Effector memory CD4-positive, alpha-beta T cell (primary cell): ENCODE data around the gene MFSD8.
"Not testable (repeated sequence)": the region's sequence is repeated elsewhere in the genome, so short reads cannot be mapped to it uniquely, and the experiment has no call there.

Source experiments
- DNase-seq, 3 donors: peaks; one replicate each; pipeline ENCODE4 v3.0.0-alpha.2; 2020
- H3K27ac ChIP-seq: 2 replicates; pipeline ENCODE4 v1.7.0; 2013; ENCODE audit warnings: mild to moderate bottlenecking, low read length, moderate library complexity; ENCODE audit not compliant: insufficient read depth, poor library complexity, severe bottlenecking
- H3K27me3 ChIP-seq: replicated peaks from 2 replicates; pipeline ENCODE4 v1.7.0; 2013; ENCODE audit warnings: mild to moderate bottlenecking, low read length; ENCODE audit not compliant: insufficient read depth, control insufficient read depth, poor library complexity, severe bottlenecking
- H3K36me3 ChIP-seq: 2 replicates; pipeline ENCODE4 v1.7.0; 2013; ENCODE audit warnings: mild to moderate bottlenecking, low read length, moderate library complexity; ENCODE audit not compliant: control insufficient read depth, insufficient read depth
- H3K4me1 ChIP-seq: 2 replicates; pipeline ENCODE4 v1.7.0; 2013; ENCODE audit warnings: low read length, mild to moderate bottlenecking; ENCODE audit not compliant: control insufficient read depth, insufficient read depth, poor library complexity, severe bottlenecking
- H3K4me3 ChIP-seq: 2 replicates; pipeline ENCODE4 v1.7.0; 2013; ENCODE audit warnings: low read length, low read depth, mild to moderate bottlenecking; ENCODE audit not compliant: insufficient read depth, poor library complexity, severe bottlenecking
- H3K9me3 ChIP-seq: 2 replicates; pipeline ENCODE4 v1.7.0; 2013; ENCODE audit warnings: mild to moderate bottlenecking, low read length, moderate library complexity; ENCODE audit not compliant: control insufficient read depth
- total RNA-seq, 3 donors: gene quantifications; one replicate each; lab custom pipeline; 2026; lab: John Stamatoyannopoulos, UW

MFSD8 gene, protein sequence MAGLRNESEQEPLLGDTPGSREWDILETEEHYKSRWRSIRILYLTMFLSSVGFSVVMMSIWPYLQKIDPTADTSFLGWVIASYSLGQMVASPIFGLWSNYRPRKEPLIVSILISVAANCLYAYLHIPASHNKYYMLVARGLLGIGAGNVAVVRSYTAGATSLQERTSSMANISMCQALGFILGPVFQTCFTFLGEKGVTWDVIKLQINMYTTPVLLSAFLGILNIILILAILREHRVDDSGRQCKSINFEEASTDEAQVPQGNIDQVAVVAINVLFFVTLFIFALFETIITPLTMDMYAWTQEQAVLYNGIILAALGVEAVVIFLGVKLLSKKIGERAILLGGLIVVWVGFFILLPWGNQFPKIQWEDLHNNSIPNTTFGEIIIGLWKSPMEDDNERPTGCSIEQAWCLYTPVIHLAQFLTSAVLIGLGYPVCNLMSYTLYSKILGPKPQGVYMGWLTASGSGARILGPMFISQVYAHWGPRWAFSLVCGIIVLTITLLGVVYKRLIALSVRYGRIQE
- total RNA-seq: 19.2 to 30.0 (median 22.8) reads per million in 3 donors

DNA sequence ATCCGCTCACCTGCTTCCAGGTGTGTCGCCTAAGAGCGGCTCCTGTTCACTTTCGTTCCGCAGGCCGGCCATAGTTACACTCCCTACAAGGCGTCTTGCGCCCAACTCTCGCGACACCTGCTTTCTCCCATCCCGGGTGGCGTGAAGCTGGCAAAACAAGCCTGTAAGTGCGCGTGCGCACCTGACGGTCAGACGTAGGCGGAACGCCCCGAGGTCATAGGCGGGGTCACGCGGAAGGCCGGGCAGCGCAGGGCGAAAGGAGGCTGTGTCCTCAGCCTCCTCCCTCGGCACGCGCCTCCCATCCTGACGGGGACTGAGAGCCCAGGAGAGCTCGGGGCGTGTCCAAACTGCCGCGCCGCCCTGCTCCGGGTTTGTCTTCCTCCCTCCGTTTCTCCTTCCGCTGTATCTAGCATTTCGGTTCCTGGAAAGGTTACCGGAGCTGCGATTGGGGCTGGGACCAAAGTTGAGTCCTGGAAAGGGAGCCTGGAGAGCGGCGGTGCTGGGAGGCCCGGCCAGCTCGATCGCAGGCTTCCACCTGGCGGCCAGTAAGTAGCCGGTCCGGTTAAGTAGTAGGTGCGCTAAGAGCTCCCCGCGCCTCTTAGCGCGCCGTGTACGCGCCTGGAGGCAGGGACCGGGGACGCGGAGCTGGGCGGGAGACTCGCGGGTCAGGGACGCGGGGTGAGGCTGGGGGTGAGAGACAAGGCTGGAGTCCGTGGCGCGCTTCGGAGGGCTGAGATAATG is at the start of gene MFSD8, which contains the start of gene ABHD18:
TSS of gene MFSD8 (minus strand) at position 112 of the 741 bp plus-strand sequence. CDS start at position 72, 40 bp downstream.
TSS of gene ABHD18 (plus strand) at position 345 of the 741 bp plus-strand sequence. CDS start 17,550 bp downstream, outside the sequence.
- H3K27ac ChIP-seq: peak within 1 kb of the TSS; percentile 87
- H3K9me3 ChIP-seq: no peaks in the 10 kb centered on the region
- no peaks in the 10 kb centered on the region for H3K27me3 ChIP-seq
- H3K4me1 ChIP-seq: peaks cover 5% of the 10 kb centered on the region
- H3K4me3 ChIP-seq: peak within 1 kb of the TSS; percentile 86
- no peaks in the 10 kb centered on the region for H3K36me3 ChIP-seq
- peak; percentile 99 for DNase-seq

DNA sequence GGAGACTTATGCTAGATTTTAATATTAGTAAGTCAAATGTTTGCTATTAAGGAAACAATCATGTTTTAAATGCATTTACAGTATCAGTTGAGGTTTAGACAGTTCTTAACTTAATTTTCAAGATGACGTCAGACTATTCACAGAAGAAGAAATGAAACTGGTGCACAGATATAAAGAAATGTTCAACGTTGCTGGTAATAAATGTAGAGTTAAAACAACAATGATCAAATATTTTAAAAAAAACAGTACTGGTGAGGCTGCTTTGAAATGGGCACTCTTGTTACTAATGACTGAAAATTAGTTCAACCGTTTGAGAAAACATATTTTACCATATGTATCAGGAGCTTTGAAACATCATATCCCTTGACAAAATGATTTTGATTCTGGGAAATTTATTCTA is 44.5 kb upstream of the MFSD8 start:
- no peak overlapping the region for H3K27ac ChIP-seq
- DNase-seq: no peak
- H3K4me3 ChIP-seq: no peak overlapping the region
- H3K4me1 ChIP-seq: no peaks in the 10 kb centered on the region
- no peaks in the 10 kb centered on the region for H3K36me3 ChIP-seq
- no peaks in the 10 kb centered on the region for H3K9me3 ChIP-seq
- no peaks in the 10 kb centered on the region for H3K27me3 ChIP-seq

DNA sequence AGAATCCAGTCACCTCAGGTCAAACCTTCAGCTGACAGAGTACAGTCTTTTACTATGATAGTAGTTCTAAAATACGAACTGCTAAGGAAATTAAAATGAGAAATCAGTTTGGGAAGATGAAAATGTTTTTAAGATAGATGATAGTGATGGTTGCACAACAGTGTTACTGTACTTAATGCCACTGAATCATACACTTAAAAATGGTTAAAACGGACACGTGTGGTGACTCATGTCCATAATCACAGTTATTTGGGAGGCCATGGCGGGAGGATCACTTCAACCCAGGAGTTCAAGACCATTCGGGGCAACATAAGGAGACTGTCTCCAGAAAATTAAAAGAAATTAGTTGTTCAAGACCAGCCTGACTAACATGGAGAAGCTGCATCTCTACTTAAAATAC is 41.6 kb upstream of the MFSD8 start:
- no peaks in the 10 kb centered on the region for H3K4me1 ChIP-seq
- no peaks in the 10 kb centered on the region for H3K9me3 ChIP-seq
- no peaks in the 10 kb centered on the region for H3K27me3 ChIP-seq
- no peaks in the 10 kb centered on the region for H3K36me3 ChIP-seq
- DNase-seq: no peak
- H3K27ac ChIP-seq: no peak overlapping the region
- H3K4me3 ChIP-seq: no peak overlapping the region

GRCh38 chr4:127997534-127998388 is 32.8 kb upstream of the MFSD8 start:
- Histone ChIP-seq H3K4me3 (no peak overlapping the region), H3K27ac (no peak overlapping the region), H3K36me3 (peaks cover 4% of the 10 kb centered on the region), H3K4me1 (no peaks in the 10 kb centered on the region), H3K27me3 (no peaks in the 10 kb centered on the region), H3K9me3 (no peaks in the 10 kb centered on the region)
- no peak for DNase-seq

- not testable (repeated sequence) for H3K9me3 ChIP-seq, H3K4me1 ChIP-seq, H3K27me3 ChIP-seq, H3K4me3 ChIP-seq, DNase-seq, H3K36me3 ChIP-seq, H3K27ac ChIP-seq
Measured at GRCh38 chr4:127996521-127996920, 31.5 kb upstream of the MFSD8 start.

DNA sequence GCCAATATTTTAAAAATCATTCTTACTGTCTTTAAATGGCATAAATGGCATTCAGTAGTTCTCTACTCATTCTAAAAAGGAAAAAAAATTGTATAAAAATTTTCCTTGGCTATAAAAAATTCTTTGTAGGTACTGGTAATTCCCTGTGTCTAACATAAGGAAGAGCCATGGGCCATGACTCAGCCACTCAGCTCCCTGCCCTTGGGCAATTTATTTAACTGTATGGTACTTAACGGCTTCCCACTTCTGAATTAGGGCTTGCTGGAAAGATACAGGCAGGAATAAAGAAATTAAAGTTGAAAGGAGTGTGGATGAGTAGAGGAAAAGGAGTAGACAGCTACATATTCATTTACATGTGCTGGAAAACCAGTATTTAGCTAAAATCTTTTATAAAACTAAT is 30.8 kb upstream of the MFSD8 start:
- Histone ChIP-seq H3K4me3 (no peak overlapping the region), H3K27ac (no peak overlapping the region), H3K9me3 (no peaks in the 10 kb centered on the region), H3K27me3 (no peaks in the 10 kb centered on the region), H3K36me3 (peaks cover 4% of the 10 kb centered on the region), H3K4me1 (no peaks in the 10 kb centered on the region)
- no peak for DNase-seq

- no peaks in the 10 kb centered on the region for H3K4me1 ChIP-seq
- no peak for DNase-seq
- no peak overlapping the region for H3K27ac ChIP-seq
- no peaks in the 10 kb centered on the region for H3K9me3 ChIP-seq
- peaks cover 4% of the 10 kb centered on the region for H3K36me3 ChIP-seq
- no peaks in the 10 kb centered on the region for H3K27me3 ChIP-seq
- no peak overlapping the region for H3K4me3 ChIP-seq
Measured at GRCh38 chr4:127993151-127993550, 28.2 kb upstream of the MFSD8 start.

GRCh38 chr4:127988638-127989037 is 23.7 kb upstream of the MFSD8 start:
- Histone ChIP-seq H3K27ac (no peak overlapping the region), H3K27me3 (no peaks in the 10 kb centered on the region), H3K4me1 (no peaks in the 10 kb centered on the region), H3K9me3 (no peaks in the 10 kb centered on the region), H3K4me3 (no peak overlapping the region), H3K36me3 (peaks cover 3% of the 10 kb centered on the region)
- no peak for DNase-seq

GRCh38 chr4:127985989-127986388 is 21.0 kb upstream of the MFSD8 start:
- peaks cover 3% of the 10 kb centered on the region for H3K36me3 ChIP-seq
- no peak overlapping the region for H3K4me3 ChIP-seq
- no peak for DNase-seq

More at GRCh38 chr4:127985989-127986388, 21.0 kb upstream of the MFSD8 start:
- H3K9me3 ChIP-seq: no peaks in the 10 kb centered on the region
- H3K27ac ChIP-seq: no peak overlapping the region
- H3K4me1 ChIP-seq: no peaks in the 10 kb centered on the region
- no peaks in the 10 kb centered on the region for H3K27me3 ChIP-seq
